Measurements from ENCODE around the gene TREM1.
"Not testable (repeated sequence)": the region's sequence is repeated elsewhere in the genome, so short reads cannot be mapped to it uniquely, and the experiment has no call there.

Gene TREM1

DNA sequence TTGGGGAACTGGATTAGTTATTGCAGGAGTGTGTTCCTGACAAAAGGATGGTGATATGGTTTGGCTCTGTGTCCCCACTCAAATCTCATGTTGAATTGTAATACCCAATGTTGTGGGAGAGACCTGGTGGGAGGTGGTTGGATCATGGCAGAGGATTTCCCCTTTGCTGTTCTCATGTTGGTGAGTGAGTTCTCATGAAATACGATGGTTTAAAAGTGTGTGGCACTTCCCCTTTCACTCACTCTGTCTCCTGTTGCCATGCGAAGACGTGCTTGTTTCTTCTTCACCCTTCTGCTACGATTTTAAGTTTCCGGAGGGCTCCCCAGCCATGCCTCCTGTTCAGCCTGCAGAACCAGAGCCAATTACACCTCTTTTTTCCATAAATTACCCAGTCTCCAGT lies 16.2 kb upstream of the TREM1 start:
- no peak overlapping the region for H3K18ac ChIP-seq (ENCODE audit: low read length)
- H3K4ac ChIP-seq (ENCODE audit: low read length): no peak overlapping the region
- no peak overlapping the region for H2BK12ac ChIP-seq (ENCODE audit: low read length)

DNA sequence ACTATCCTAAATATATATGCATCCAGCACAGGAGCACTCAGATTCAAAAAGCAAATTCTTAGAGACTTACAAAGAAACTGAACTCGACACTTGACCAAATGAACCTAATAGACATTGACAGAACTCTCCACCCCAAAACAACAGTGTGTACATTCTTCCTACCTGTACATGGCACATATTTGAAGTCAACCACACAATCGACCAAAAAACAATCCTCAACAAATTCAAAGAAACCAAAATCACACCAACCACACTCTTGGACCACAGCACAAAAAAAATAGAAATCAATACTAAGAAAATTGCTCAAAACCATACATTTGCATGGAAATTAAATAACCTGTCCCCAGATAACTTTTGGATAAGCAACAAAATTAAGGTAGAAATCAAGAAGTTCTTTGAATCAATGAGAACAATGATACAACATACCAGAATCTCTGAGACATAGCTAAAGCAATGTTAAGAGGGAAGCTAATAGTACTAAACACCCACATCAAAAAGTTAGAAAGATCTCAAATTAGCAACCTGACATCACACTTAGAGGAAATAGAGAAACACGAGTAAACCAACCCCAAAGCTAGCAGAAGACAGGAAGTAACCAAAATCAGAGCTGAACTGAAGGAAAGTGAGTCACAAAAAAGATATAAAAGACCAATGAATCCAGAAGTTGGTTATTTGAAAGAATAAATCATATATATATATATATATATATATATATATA lies 12.5 kb upstream of the TREM1 start:
- no peak overlapping the region for H3K18ac ChIP-seq (ENCODE audit: low read length)
- no peak overlapping the region for H3K14ac ChIP-seq (ENCODE audit: low read length)
- no peak overlapping the region for H4K91ac ChIP-seq (ENCODE audit: low read depth, low read length, poor library complexity)
- H3K4me3 ChIP-seq (ENCODE audit: low read length in 2 of 2): no peak overlapping the region
- no peak overlapping the region for H2BK120ac ChIP-seq (ENCODE audit: low read depth, low read length)
- H3K4ac ChIP-seq (ENCODE audit: low read length): no peak overlapping the region
- H3K27ac ChIP-seq (replicated peaks; ENCODE audit: low read length): no peak overlapping the region
- H3K9me3 ChIP-seq (replicated peaks in 1 of 2; ENCODE audit: control insufficient read depth in 2 of 2, insufficient read depth in 1 of 2, low read depth in 1 of 2, low read length in 2 of 2): no peaks in the 10 kb centered on the region
- no CpG with 5 or more reads among the region's 3 CpGs for WGBS, 2 donors (ENCODE audit: extremely low coverage in 2 of 2, insufficient read length in 2 of 2, insufficient replicate concordance in 1 of 2)
- DNase-seq (ENCODE audit: low spot score): no peak
- no peaks in the 10 kb centered on the region for H3K36me3 ChIP-seq (replicated peaks in 1 of 2; ENCODE audit: control insufficient read depth in 2 of 2, insufficient read depth in 2 of 2, low read length in 2 of 2)
- no peak overlapping the region for H2AK5ac ChIP-seq (ENCODE audit: low read depth, low read length)
- H2BK5ac ChIP-seq (ENCODE audit: low read length): no peak overlapping the region
- H3K23ac ChIP-seq (ENCODE audit: low read depth, low read length, poor library complexity): no peak overlapping the region
- no peak overlapping the region for H3K4me2 ChIP-seq (ENCODE audit: insufficient read depth, low read length, poor library complexity, severe bottlenecking)
- H3K27me3 ChIP-seq (ENCODE audit: control insufficient read depth in 3 of 3, insufficient read depth in 3 of 3, low read depth in 1 of 3, low read length in 3 of 3): no peaks in the 10 kb centered on the region
- H3K79me1 ChIP-seq (ENCODE audit: low read depth, low read length): no peaks in the 10 kb centered on the region
- no peaks in the 10 kb centered on the region for H3K4me1 ChIP-seq (ENCODE audit: control insufficient read depth in 2 of 2, insufficient read depth in 1 of 2, low read depth in 1 of 2, low read length in 2 of 2)
- H2BK15ac ChIP-seq (ENCODE audit: low read length): no peak overlapping the region
- no peak overlapping the region for H2AFZ ChIP-seq (ENCODE audit: low read length)
- no peak overlapping the region for H4K8ac ChIP-seq (ENCODE audit: low read depth, low read length)
- H3K9ac ChIP-seq (ENCODE audit: low read depth, low read length, poor library complexity): no peak overlapping the region
- no peak overlapping the region for H2BK12ac ChIP-seq (ENCODE audit: low read length)

More for the DNA sequence above, 16.2 kb upstream of the TREM1 start:
- Histone ChIP-seq H3K14ac (ENCODE audit: low read length) (no peak overlapping the region), H3K4me3 (ENCODE audit: low read length in 2 of 2) (no peak overlapping the region), H3K27me3 (ENCODE audit: control insufficient read depth in 3 of 3, insufficient read depth in 3 of 3, low read depth in 1 of 3, low read length in 3 of 3) (peaks cover 0 to 2% (median 0%) of the 10 kb centered on the region in 3 experiments), H3K79me1 (ENCODE audit: low read depth, low read length) (no peaks in the 10 kb centered on the region), H4K8ac (ENCODE audit: low read depth, low read length) (no peak overlapping the region), H3K4me1 (ENCODE audit: control insufficient read depth in 2 of 2, insufficient read depth in 1 of 2, low read depth in 1 of 2, low read length in 2 of 2) (no peaks in the 10 kb centered on the region), H3K27ac (replicated peaks; ENCODE audit: low read length) (no peak overlapping the region), H3K4me2 (ENCODE audit: insufficient read depth, low read length, poor library complexity, severe bottlenecking) (no peak overlapping the region), H2AFZ (ENCODE audit: low read length) (no peak overlapping the region), H2BK15ac (ENCODE audit: low read length) (no peak overlapping the region), H3K36me3 (replicated peaks in 1 of 2; ENCODE audit: control insufficient read depth in 2 of 2, insufficient read depth in 2 of 2, low read length in 2 of 2) (no peaks in the 10 kb centered on the region), H2AK5ac (ENCODE audit: low read depth, low read length) (no peak overlapping the region), H3K9me3 (replicated peaks in 1 of 2; ENCODE audit: control insufficient read depth in 2 of 2, insufficient read depth in 1 of 2, low read depth in 1 of 2, low read length in 2 of 2) (no peaks in the 10 kb centered on the region), H3K23ac (ENCODE audit: low read depth, low read length, poor library complexity) (no peak overlapping the region), H2BK120ac (ENCODE audit: low read depth, low read length) (no peak overlapping the region), H3K9ac (ENCODE audit: low read depth, low read length, poor library complexity) (no peak overlapping the region), H2BK5ac (ENCODE audit: low read length) (no peak overlapping the region), H4K91ac (ENCODE audit: low read depth, low read length, poor library complexity) (no peak overlapping the region)
- no peak for DNase-seq (ENCODE audit: low spot score)
- WGBS, 2 donors (ENCODE audit: extremely low coverage in 2 of 2, insufficient read length in 2 of 2, insufficient replicate concordance in 1 of 2): no CpG with 5 or more reads among the region's 5 CpGs

DNA sequence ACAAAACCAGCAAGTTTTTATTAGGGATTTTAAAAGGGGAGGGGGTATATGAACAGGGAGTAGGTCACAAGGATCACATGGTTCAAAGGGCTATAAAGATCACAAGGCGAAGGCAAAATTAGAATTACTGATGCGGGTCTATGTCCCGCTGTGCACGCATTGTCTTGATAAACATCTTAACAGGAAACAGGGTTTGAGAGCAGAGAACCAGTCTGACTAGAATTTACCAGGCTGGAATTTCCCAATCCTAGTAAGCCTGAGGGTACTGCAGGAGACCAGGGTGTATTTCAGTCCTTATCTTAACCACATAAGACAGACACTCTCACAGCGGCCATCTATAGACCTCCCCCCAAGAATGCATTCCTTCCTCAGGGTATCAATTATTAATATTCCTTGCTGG lies 10.8 kb upstream of the TREM1 start:
- not testable (repeated sequence) for H2BK5ac ChIP-seq (ENCODE audit: low read length); H2BK15ac ChIP-seq (ENCODE audit: low read length); H3K79me1 ChIP-seq (ENCODE audit: low read depth, low read length); H3K4me1 ChIP-seq (ENCODE audit: control insufficient read depth in 2 of 2, insufficient read depth in 1 of 2, low read depth in 1 of 2, low read length in 2 of 2); H3K9ac ChIP-seq (ENCODE audit: low read depth, low read length, poor library complexity); H3K23ac ChIP-seq (ENCODE audit: low read depth, low read length, poor library complexity); H3K4me2 ChIP-seq (ENCODE audit: insufficient read depth, low read length, poor library complexity, severe bottlenecking); H3K27me3 ChIP-seq (ENCODE audit: control insufficient read depth in 3 of 3, insufficient read depth in 3 of 3, low read depth in 1 of 3, low read length in 3 of 3); H3K14ac ChIP-seq (ENCODE audit: low read length); H3K36me3 ChIP-seq (replicated peaks in 1 of 2; ENCODE audit: control insufficient read depth in 2 of 2, insufficient read depth in 2 of 2, low read length in 2 of 2); H3K9me3 ChIP-seq (replicated peaks in 1 of 2; ENCODE audit: control insufficient read depth in 2 of 2, insufficient read depth in 1 of 2, low read depth in 1 of 2, low read length in 2 of 2); H4K8ac ChIP-seq (ENCODE audit: low read depth, low read length); H2AK5ac ChIP-seq (ENCODE audit: low read depth, low read length); H3K18ac ChIP-seq (ENCODE audit: low read length); H3K4ac ChIP-seq (ENCODE audit: low read length); DNase-seq (ENCODE audit: low spot score); H2BK12ac ChIP-seq (ENCODE audit: low read length); H2BK120ac ChIP-seq (ENCODE audit: low read depth, low read length); H3K4me3 ChIP-seq (ENCODE audit: low read length in 2 of 2); H2AFZ ChIP-seq (ENCODE audit: low read length); H4K91ac ChIP-seq (ENCODE audit: low read depth, low read length, poor library complexity); H3K27ac ChIP-seq (replicated peaks; ENCODE audit: low read length)
- WGBS, 2 donors (ENCODE audit: extremely low coverage in 2 of 2, insufficient read length in 2 of 2, insufficient replicate concordance in 1 of 2): no CpG with 5 or more reads among the region's 5 CpGs

DNA sequence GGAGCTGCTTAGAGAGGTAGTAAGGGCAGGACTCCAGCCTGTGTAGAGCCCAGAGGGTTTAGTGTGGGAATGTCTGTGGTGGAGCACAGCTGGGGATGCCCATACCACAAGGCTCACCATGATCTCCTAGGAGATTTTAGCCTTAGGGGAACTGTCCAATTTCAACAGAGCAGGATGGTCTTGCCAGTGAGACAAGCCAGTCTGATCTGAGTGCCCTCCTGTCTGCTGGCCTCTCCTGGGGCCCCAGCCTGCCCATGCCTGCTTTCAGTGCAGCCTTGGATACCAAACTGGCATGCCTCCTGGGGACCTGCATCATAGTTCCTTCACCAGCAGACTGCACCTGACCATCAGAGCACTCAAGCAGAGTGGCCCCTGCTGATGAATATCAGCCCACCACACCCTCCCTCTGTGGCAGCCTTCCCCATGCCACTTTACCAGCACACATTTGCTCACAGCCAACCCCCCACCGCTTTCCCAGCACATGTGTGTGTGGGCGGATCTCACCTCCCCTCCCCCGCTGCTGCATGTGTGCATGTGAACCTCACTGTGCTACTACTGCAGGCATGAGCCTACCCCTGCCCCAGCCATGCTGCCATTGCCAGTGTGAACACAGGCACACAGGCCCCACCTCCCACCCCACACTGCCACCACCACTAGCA lies 7.9 kb upstream of the TREM1 start:
- Histone ChIP-seq H3K27me3 (ENCODE audit: control insufficient read depth in 3 of 3, insufficient read depth in 3 of 3, low read depth in 1 of 3, low read length in 3 of 3) (peaks cover 0 to 4% (median 0%) of the 10 kb centered on the region in 3 experiments), H2BK120ac (ENCODE audit: low read depth, low read length) (no peak overlapping the region), H2AFZ (ENCODE audit: low read length) (no peak overlapping the region), H3K27ac (replicated peaks; ENCODE audit: low read length) (no peak overlapping the region), H3K4me1 (ENCODE audit: control insufficient read depth in 2 of 2, insufficient read depth in 1 of 2, low read depth in 1 of 2, low read length in 2 of 2) (peaks cover 0 to 3% of the 10 kb centered on the region in 2 donors), H3K36me3 (replicated peaks in 1 of 2; ENCODE audit: control insufficient read depth in 2 of 2, insufficient read depth in 2 of 2, low read length in 2 of 2) (no peaks in the 10 kb centered on the region), H3K4ac (ENCODE audit: low read length) (no peak overlapping the region), H3K14ac (ENCODE audit: low read length) (no peak overlapping the region), H2AK5ac (ENCODE audit: low read depth, low read length) (no peak overlapping the region), H3K79me1 (ENCODE audit: low read depth, low read length) (no peaks in the 10 kb centered on the region), H3K23ac (ENCODE audit: low read depth, low read length, poor library complexity) (peak overlapping the region; percentile 9), H3K9me3 (replicated peaks in 1 of 2; ENCODE audit: control insufficient read depth in 2 of 2, insufficient read depth in 1 of 2, low read depth in 1 of 2, low read length in 2 of 2) (no peaks in the 10 kb centered on the region), H3K4me2 (ENCODE audit: insufficient read depth, low read length, poor library complexity, severe bottlenecking) (no peak overlapping the region), H4K8ac (ENCODE audit: low read depth, low read length) (no peak overlapping the region), H3K9ac (ENCODE audit: low read depth, low read length, poor library complexity) (no peak overlapping the region), H4K91ac (ENCODE audit: low read depth, low read length, poor library complexity) (no peak overlapping the region), H2BK15ac (ENCODE audit: low read length) (no peak overlapping the region), H3K18ac (ENCODE audit: low read length) (peak overlapping the region; percentile 25), H2BK12ac (ENCODE audit: low read length) (no peak overlapping the region), H3K4me3 (ENCODE audit: low read length in 2 of 2) (no peak overlapping the region), H2BK5ac (ENCODE audit: low read length) (no peak overlapping the region)
- no CpG with 5 or more reads among the region's 3 CpGs for WGBS, 2 donors (ENCODE audit: extremely low coverage in 2 of 2, insufficient read length in 2 of 2, insufficient replicate concordance in 1 of 2)
- DNase-seq (ENCODE audit: low spot score): no peak
